GM12878 (cell line): ENCODE measurements around the gene TXNDC16.

Experiments
- BHLHE40 ChIP-seq, 2 experiments: fragments of 450-650 bp in 1 of 2; IDR thresholded peaks; 2 replicates each; pipeline ENCODE4 v1.6.1; 2011 to 2017; ENCODE audit warnings: low read depth in 2 of 2, borderline replicate concordance in 1 of 2, improper control_type of control experiment in 1 of 2, low read length in 1 of 2, mild to moderate bottlenecking in 1 of 2
- CEBPB ChIP-seq, 2 experiments: fragments of 150-350 bp in 1 of 2; IDR thresholded peaks; 2 replicates each; pipeline ENCODE4 v1.6.1; 2012 to 2014; ENCODE audit warnings: low read depth in 2 of 2, low read length in 2 of 2, borderline replicate concordance in 1 of 2, inconsistent platforms in 1 of 2
- EP300 ChIP-seq, 2 experiments: fragments of 150-350 bp in 1 of 2; IDR thresholded peaks; 2 replicates each; pipeline ENCODE4 v1.6.1; 2011 to 2012; ENCODE audit warnings: low read depth in 2 of 2, low read length in 2 of 2, borderline replicate concordance in 1 of 2, improper control_type of control experiment in 1 of 2, inconsistent platforms in 1 of 2; ENCODE audit not compliant: control insufficient read depth in 1 of 2
- POLR2AphosphoS5 ChIP-seq: IDR thresholded peaks from 2 replicates; pipeline ENCODE4 v1.6.1; 2011; ENCODE audit warnings: mild to moderate bottlenecking, low read length, inconsistent platforms
- SMC3 ChIP-seq: IDR thresholded peaks from 2 replicates; pipeline ENCODE4 v1.6.1; 2011; ENCODE audit warnings: low read length, improper control_type of control experiment, borderline replicate concordance
- USF2 ChIP-seq: IDR thresholded peaks from 2 replicates; pipeline ENCODE4 v1.6.1; 2011; ENCODE audit warnings: low read depth, low read length, improper control_type of control experiment, borderline replicate concordance

- TF ChIP-seq BHLHE40 (IDR thresholded peaks at IDR 0.05; ENCODE audit: borderline replicate concordance in 1 of 2, low read depth in 2 of 2, low read length in 1 of 2) (no peak), POLR2AphosphoS5 (no peak), CEBPB (IDR thresholded peaks at IDR 0.05; ENCODE audit: borderline replicate concordance in 1 of 2, low read depth in 2 of 2, low read length in 2 of 2) (no peak), USF2 (no peak), EP300 (IDR thresholded peaks at IDR 0.05; ENCODE audit: borderline replicate concordance in 1 of 2, control insufficient read depth in 1 of 2, low read depth in 2 of 2, low read length in 2 of 2) (no peak), SMC3 (no peak)
Measured at GRCh38 chr14:52546318-52546670, 6.0 kb downstream of the TXNDC16 start.
